Natural killer cell (primary cell): ENCODE data around the gene STRADB. TPM values are rescaled to one million over a fixed set of nuclear protein-coding genes. Genes with fewer than 3 reads are reported as not detected.

Experiments used
- ATAC-seq, 3 donors: fragments of 150-1000 bp in 2 of 3; fragments of 200-7000 bp in 1 of 3; cut with Tn5 transposase; 1 replicate in 1 of 3; 2 replicates in 2 of 3; pipeline ENCODE4 v1.10.0; 2021; ENCODE audit warnings: mild to moderate bottlenecking in 2 of 3, moderate library complexity in 2 of 3
- DNase-seq, 2 donors: peaks; one replicate each; pipeline versions ENCODE4 v3.0.0 to v3.0.0-alpha.2; 2013 to 2021; ENCODE audit warnings: mixed read lengths in 1 of 2
- H3K27ac ChIP-seq: one replicate; pipeline ENCODE4 v1.5.1; 2013; ENCODE audit warnings: mild to moderate bottlenecking, low read length
- H3K27me3 ChIP-seq: one replicate; pipeline ENCODE4 v1.6.1; 2013; ENCODE audit warnings: low read length; ENCODE audit not compliant: control insufficient read depth, insufficient read depth
- H3K36me3 ChIP-seq: one replicate; pipeline ENCODE4 v1.6.1; 2013; ENCODE audit warnings: low read length; ENCODE audit not compliant: control insufficient read depth, insufficient read depth
- H3K4me1 ChIP-seq: one replicate; pipeline ENCODE4 v1.6.1; 2013; ENCODE audit warnings: low read length; ENCODE audit not compliant: control insufficient read depth, insufficient read depth
- H3K4me3 ChIP-seq: one replicate; pipeline ENCODE4 v1.5.1; 2013; ENCODE audit warnings: low read length
- H3K9me3 ChIP-seq: one replicate; pipeline ENCODE4 v1.6.1; 2013; ENCODE audit warnings: low read length; ENCODE audit not compliant: control insufficient read depth, insufficient read depth
- H3K27ac Mint-ChIP-seq, 2 donors: one replicate each; pipeline ENCODE4 v1.8.0; 2022; ENCODE audit warnings: mild to moderate bottlenecking in 2 of 2, mixed read lengths in 2 of 2, moderate library complexity in 1 of 2
- H3K27me3 Mint-ChIP-seq, 2 donors: one replicate each; pipeline ENCODE4 v1.8.0; 2022; ENCODE audit warnings: low read depth in 2 of 2, mixed read lengths in 2 of 2
- H3K36me3 Mint-ChIP-seq: one replicate; pipeline ENCODE4 v1.8.0; 2022; ENCODE audit warnings: mixed read lengths
- H3K4me1 Mint-ChIP-seq, 2 donors: one replicate each; pipeline ENCODE4 v1.8.0; 2022; ENCODE audit warnings: mixed read lengths in 2 of 2
- H3K4me3 Mint-ChIP-seq: one replicate; pipeline ENCODE4 v1.8.0; 2022; ENCODE audit warnings: mild to moderate bottlenecking, moderate library complexity, mixed read lengths
- H3K9me3 Mint-ChIP-seq, 2 donors: one replicate each; pipeline ENCODE4 v1.8.0; 2022; ENCODE audit warnings: mixed read lengths in 2 of 2
- CTCF ChIP-seq: fragments of 200-600 bp; IDR thresholded peaks from one replicate; pipeline ENCODE4 v1.8.0; 2022; ENCODE audit warnings: antibody characterized with exemption
- WGBS: methylation state at CpG from one replicate; pipeline ENCODE4 v1.1.7; 2013; ENCODE audit warnings: missing lambda C conversion rate; ENCODE audit not compliant: insufficient coverage; 5-methylcytosine and 5-hydroxymethylcytosine counted together
- intact Hi-C: fragments of 100-400 bp; cut with micrococcal nuclease; formaldehyde crosslinking; loops from one replicate; pipeline ENCODE4 v1.14.2; 2022
- total RNA-seq, 4 donors: library from RNA; stranded (reverse); fragments of 120-200 nt in 1 of 4; gene quantifications; one replicate each; pipeline versions ENCODE4 v1.2.3 to v1.2.4, GENCODE V29; 2013 to 2022

The STRADB gene
- total RNA-seq, 3 donors from 2014 or later (not counting 1 experiment from before 2014, with no cell fraction given), result 11.8 to 15.3 (median 14.7) TPM

DNA sequence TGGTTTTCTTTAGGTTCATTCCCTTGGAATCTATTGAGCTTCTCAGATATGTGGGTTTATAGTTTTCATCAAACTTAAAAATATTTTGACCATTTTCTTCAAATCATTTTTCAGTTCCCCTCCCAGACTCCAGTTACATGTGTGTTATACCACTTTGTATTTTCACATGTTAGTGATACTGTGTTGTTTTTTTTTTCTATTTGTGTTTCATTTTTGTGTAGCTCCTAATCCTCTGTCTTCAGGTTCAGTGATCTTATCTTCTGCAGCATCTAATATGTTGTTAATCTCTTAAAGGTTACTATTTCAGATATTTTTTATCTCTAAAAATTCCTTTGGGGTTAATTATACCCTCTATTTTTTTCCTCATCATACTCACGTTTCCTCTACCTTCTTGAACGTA lies 51.2 kb downstream of the STRADB start:
- Mint-ChIP-seq H3K36me3 (peaks cover 9% of the 10 kb centered on the region), H3K4me3 (no peak overlapping the region), H3K27ac (no peak overlapping the region), H3K9me3 (peaks cover 6% of the 10 kb centered on the region in 2 donors), H3K4me1 (no peaks in the 10 kb centered on the region), H3K27me3 (peaks cover 3% of the 10 kb centered on the region in 2 donors)
- Histone ChIP-seq H3K9me3 (no peaks in the 10 kb centered on the region), H3K4me1 (no peaks in the 10 kb centered on the region), H3K36me3 (no peaks in the 10 kb centered on the region), H3K27me3 (no peaks in the 10 kb centered on the region), H3K4me3 (no peak overlapping the region), H3K27ac (no peak overlapping the region)
- no peak for DNase-seq
- no peak for TF ChIP-seq CTCF
- WGBS, result no CpG with 5 or more reads among the region's 2 CpGs
- ATAC-seq, result no peak
- intact Hi-C loops, result no loop called here

DNA sequence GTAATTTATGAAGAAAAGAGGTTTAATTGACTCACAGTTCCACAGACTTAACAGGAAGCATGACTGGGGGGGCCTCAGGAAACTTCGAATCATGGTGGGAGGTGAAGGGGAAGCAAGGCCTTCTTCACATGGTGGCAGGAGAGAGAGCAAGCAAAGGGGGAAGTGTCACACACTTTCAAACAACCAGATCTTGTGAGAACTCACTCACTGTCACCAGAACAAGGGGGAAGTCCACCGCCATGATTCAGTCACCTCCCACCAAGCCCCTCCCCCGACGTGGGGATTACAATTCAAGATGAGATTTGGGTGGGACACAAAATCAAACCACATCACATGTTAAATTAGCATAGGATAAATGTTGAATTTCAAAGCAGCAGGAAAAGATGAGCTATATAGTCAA lies 56.2 kb downstream of the STRADB start:
- ATAC-seq, result no peak
- no peak for TF ChIP-seq CTCF
- Mint-ChIP-seq H3K36me3 (peaks cover 6% of the 10 kb centered on the region), H3K27ac (no peak overlapping the region), H3K4me1 (no peaks in the 10 kb centered on the region), H3K4me3 (no peak overlapping the region), H3K27me3 (peaks cover 6 to 15% of the 10 kb centered on the region in 2 donors), H3K9me3 (peaks cover 5 to 6% of the 10 kb centered on the region in 2 donors)
- no peak overlapping the region for H3K27ac ChIP-seq
- intact Hi-C loops, result no loop called here
- H3K27me3 ChIP-seq, result no peaks in the 10 kb centered on the region
- no peaks in the 10 kb centered on the region for H3K9me3 ChIP-seq
- no peaks in the 10 kb centered on the region for H3K36me3 ChIP-seq
- no peak overlapping the region for H3K4me3 ChIP-seq
- DNase-seq, result no peak
- no peaks in the 10 kb centered on the region for H3K4me1 ChIP-seq
- WGBS, result 90% methylated on average over 2 of the region's 4 CpGs

- H3K4me3 Mint-ChIP-seq, result no peak overlapping the region
- H3K27ac ChIP-seq, result no peak overlapping the region
- no peaks in the 10 kb centered on the region for H3K36me3 Mint-ChIP-seq
- H3K36me3 ChIP-seq, result no peaks in the 10 kb centered on the region
- H3K27ac Mint-ChIP-seq, result no peak overlapping the region
- 100% methylated on average over 1 of the region's 1 CpG for WGBS
- DNase-seq (no peak), ATAC-seq (no peak)
- no peaks in the 10 kb centered on the region for H3K9me3 Mint-ChIP-seq
- no peaks in the 10 kb centered on the region for H3K4me1 ChIP-seq
- TF ChIP-seq CTCF, result no peak
- H3K9me3 ChIP-seq, result no peaks in the 10 kb centered on the region
- peaks cover 3 to 15% of the 10 kb centered on the region in 2 donors for H3K27me3 Mint-ChIP-seq
- no peak overlapping the region for H3K4me3 ChIP-seq
- intact Hi-C loops, result no loop called here
- H3K4me1 Mint-ChIP-seq, result no peaks in the 10 kb centered on the region
- H3K27me3 ChIP-seq, result no peaks in the 10 kb centered on the region
These were observed 61.7 kb downstream of the STRADB start for GRCh38 chr2:201513271-201513670.

DNA sequence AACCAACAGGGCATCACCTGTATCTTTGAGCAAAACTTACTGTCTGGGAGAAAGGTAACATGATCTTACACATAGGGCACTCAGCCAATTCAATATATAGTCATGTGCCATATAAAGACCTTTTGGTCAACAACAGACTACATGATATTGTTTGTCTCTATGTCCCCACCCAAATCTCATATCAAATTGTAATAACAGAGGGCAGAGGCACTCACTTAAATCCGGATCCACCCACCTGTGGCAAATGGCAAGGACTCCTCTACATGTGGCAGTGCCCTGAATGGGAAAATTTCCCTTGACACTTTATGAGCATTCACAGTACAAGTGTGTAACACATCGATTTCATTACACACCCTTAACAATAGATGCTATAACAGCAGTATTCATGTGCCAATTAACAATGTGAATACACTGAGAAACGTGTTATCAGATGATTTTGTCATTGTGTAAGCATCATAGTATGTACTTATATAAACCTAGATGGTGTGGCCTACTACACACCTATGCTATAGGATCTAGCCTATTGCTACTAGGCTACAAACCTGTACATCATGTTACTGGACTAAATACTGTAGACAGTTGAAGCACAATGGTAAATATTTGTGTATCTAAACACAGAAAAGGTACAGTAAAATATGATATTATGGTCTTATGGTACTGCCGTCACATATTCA lies 64.2 kb downstream of the STRADB start:
- ATAC-seq, result no peak
- H3K4me3 Mint-ChIP-seq, result no peak overlapping the region
- intact Hi-C loops, result no loop called here

More for the DNA sequence above, 64.2 kb downstream of the STRADB start:
- H3K27ac ChIP-seq, result no peak overlapping the region
- no peaks in the 10 kb centered on the region for H3K27me3 ChIP-seq
- H3K36me3 ChIP-seq, result no peaks in the 10 kb centered on the region
- H3K36me3 Mint-ChIP-seq, result peaks cover 10% of the 10 kb centered on the region
- TF ChIP-seq CTCF, result no peak
- H3K4me1 ChIP-seq, result no peaks in the 10 kb centered on the region
- H3K4me1 Mint-ChIP-seq, result no peaks in the 10 kb centered on the region
- no peak overlapping the region for H3K27ac Mint-ChIP-seq
- H3K4me3 ChIP-seq, result no peak overlapping the region
- no peak for DNase-seq
- H3K9me3 ChIP-seq, result no peaks in the 10 kb centered on the region
- H3K27me3 Mint-ChIP-seq, result peaks cover 3 to 23% of the 10 kb centered on the region in 2 donors
- WGBS, result 93% methylated on average over 3 of the region's 4 CpGs
- H3K9me3 Mint-ChIP-seq, result peaks cover 7 to 9% of the 10 kb centered on the region in 2 donors
